ENCODE data around the gene YDJC.
"Not testable (repeated sequence)": the region's sequence is repeated elsewhere in the genome, so short reads cannot be mapped to it uniquely, and the experiment has no call there.

YDJC gene

GRCh38 chr22:21609556-21610157 lies 20.2 kb downstream of the YDJC start:
- not testable (repeated sequence) for H3K27me3 Mint-ChIP-seq, H3K9me3 Mint-ChIP-seq, ATAC-seq, H3K4me3 Mint-ChIP-seq, DNase-seq
- H3K27ac Mint-ChIP-seq, result peak overlapping the region in 1 of 2 donors; percentile 7
- peaks cover 37% of the 10 kb centered on the region for H3K4me1 Mint-ChIP-seq

- Mint-ChIP-seq H3K4me1 (peaks cover 34% of the 10 kb centered on the region), H3K9me3 (no peaks in the 10 kb centered on the region), H3K27me3 (no peaks in the 10 kb centered on the region), H3K4me3 (no peak overlapping the region), H3K27ac (peak overlapping the region in 1 of 2 donors; percentile 95)
- ATAC-seq (no peak), DNase-seq (no peak)
Measured at GRCh38 chr22:21606775-21607174, 23.0 kb downstream of the YDJC start.

GRCh38 chr22:21605887-21606564 lies 23.8 kb downstream of the YDJC start:
- Mint-ChIP-seq H3K4me1 (peaks cover 34% of the 10 kb centered on the region), H3K4me3 (no peak overlapping the region), H3K27ac (no peak overlapping the region), H3K27me3 (no peaks in the 10 kb centered on the region), H3K9me3 (no peaks in the 10 kb centered on the region)
- ATAC-seq (no peak), DNase-seq (no peak)

GRCh38 chr22:21603973-21604372 lies 25.8 kb downstream of the YDJC start:
- peaks cover 43% of the 10 kb centered on the region for H3K4me1 Mint-ChIP-seq
- H3K27me3 Mint-ChIP-seq, result no peaks in the 10 kb centered on the region
- H3K9me3 Mint-ChIP-seq, result no peaks in the 10 kb centered on the region
- no peak overlapping the region for H3K4me3 Mint-ChIP-seq
- H3K27ac Mint-ChIP-seq, result no peak overlapping the region
- ATAC-seq (no peak), DNase-seq (no peak)

DNA sequence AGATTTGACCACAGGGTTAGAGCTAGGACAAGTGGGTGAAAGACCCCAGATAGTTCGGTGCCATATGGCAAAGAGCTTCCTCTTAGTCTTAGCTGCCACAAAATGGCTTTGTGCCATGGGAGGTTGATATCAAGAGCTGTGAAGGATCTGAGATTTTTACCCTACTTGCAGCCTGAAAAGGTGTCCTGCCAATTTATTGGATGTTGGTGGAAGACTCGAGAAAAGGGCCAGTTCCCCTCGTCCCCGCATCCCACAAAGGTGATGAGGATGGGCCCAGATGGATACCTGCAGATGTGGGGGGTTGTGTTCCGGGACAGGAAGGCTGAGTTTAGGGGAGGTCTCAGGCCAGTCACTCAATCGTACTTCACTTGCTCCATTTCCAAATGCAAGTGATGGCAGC lies 27.2 kb downstream of the YDJC start:
- no peak for DNase-seq
- ATAC-seq, result no peak
- Mint-ChIP-seq H3K4me3 (no peak overlapping the region), H3K9me3 (no peaks in the 10 kb centered on the region), H3K27ac (peak overlapping the region in 1 of 2 donors; percentile 45), H3K27me3 (no peaks in the 10 kb centered on the region), H3K4me1 (peaks cover 50% of the 10 kb centered on the region)

DNA sequence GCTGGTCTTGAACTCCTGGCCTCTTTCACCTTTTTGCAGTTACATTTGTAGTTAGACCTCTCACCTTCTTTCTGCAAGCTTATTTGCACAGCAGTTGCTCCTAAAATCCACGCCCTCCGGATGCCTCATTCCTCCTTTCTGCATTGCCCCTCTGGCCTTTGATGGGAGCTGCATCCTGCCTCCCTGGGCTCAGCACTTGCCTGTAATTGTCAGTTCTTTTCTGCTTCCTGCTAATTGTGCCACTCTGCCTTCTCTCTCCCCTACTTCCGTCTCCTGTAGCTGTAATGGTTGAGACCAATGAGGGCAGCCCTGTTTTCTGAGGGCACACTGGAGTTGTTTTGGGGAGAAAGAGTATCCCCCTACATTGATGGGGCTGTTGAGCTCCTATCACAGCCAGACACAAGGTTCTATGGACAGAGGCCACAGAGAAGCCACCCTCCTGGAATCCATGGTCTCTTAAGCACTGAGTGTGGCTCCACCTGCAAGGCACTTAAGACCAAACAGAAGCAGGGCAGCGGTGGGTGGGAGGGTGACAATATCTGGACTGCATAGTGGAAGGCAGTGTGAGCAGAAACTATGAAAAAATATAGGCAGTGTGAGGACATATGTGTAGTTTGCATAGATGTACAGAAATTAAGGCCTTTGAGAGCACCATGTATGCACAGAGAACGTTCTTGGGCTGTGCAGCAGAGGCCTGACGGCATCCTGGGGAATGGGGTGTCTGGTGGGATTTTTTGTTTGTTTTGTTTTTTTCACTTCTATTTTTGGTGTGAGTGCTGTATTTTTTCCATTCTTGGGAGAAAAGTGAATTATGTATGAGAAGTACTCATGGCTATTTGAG lies 30.5 kb downstream of the YDJC start:
- no peak for ATAC-seq
- peaks cover 35% of the 10 kb centered on the region for H3K4me1 Mint-ChIP-seq

GRCh38 chr22:21598302-21598701 lies 31.5 kb downstream of the YDJC start:
- H3K27ac Mint-ChIP-seq, result no peak overlapping the region
- H3K9me3 Mint-ChIP-seq, result no peaks in the 10 kb centered on the region
- H3K4me3 Mint-ChIP-seq, result no peak overlapping the region
- no peaks in the 10 kb centered on the region for H3K27me3 Mint-ChIP-seq
- no peak for DNase-seq
- no peak for ATAC-seq
- H3K4me1 Mint-ChIP-seq, result peaks cover 42% of the 10 kb centered on the region

More for the DNA sequence above, 30.5 kb downstream of the YDJC start:
- Mint-ChIP-seq H3K9me3 (no peaks in the 10 kb centered on the region), H3K4me3 (no peak overlapping the region), H3K27ac (peak overlapping the region; percentile 67 to 81), H3K27me3 (no peaks in the 10 kb centered on the region)
- DNase-seq, result no peak

DNA sequence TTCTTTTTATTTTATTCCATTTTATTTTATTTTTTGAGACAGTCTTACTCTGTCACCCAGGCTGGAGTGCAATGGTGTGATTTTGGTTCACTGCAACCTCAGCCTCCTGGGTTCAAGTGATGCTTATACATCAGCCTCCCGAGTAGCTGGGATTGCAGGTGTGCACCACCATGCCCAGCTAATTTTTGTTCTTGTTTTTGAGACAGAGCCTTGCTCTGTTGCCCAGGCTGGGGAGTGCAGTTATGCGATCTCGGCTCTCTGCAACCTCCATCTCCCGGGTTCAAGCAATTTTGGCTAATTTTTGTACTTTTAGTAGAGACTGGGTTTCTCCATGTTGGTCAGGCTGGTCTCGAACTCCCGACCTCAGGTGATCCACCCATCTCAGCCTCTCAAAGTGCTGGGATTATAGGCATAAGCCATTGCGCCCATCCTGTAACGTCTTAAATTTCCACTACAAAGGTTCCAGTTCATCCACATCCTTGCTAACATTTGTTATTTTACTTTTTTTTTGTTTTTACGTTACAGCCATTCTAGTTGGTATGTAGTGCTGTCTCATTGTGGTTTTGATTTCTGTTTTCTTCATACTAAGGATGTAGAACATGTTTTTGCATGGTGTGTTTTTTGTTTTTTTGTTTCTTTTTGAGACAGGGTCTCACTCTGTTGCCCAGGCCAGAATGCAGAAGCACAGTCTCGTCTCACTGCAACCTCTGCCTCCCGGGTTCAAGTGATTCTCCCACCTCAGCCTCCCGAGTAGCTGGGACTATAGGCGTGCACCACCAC lies 33.3 kb downstream of the YDJC start:
- ATAC-seq, H3K27me3 Mint-ChIP-seq, H3K9me3 Mint-ChIP-seq, H3K27ac Mint-ChIP-seq, DNase-seq, H3K4me3 Mint-ChIP-seq: not testable (repeated sequence)
- H3K4me1 Mint-ChIP-seq, result peaks cover 43% of the 10 kb centered on the region

DNA sequence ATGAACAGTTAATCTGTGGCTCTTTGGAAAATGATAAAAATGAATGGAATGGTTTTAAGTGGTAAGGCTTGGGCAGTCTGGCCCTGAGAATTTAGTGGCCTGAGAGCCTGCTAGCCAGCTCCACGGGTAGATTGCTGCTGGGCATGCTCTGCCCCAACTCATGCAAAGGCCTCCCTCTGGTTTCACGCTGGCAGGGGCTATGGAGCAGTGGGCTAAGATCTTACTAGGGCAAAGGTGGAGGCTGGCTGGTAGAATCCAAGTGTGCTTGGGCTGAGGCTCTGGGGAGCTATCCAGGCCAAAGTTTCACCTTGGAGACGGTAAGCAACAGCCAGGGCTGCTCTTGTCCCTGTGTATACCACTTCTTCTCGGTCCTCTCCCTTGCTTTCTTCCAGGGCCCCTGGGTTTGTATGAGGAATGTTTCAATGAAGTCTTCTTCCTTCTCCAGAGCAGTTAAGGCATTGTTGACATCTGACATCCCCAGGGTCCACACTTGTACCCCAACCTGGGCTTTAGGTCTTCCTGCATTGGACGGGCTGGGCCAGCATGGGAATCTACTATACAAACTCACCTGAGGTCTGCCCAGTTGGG lies 34.9 kb downstream of the YDJC start:
- Mint-ChIP-seq H3K27ac (no peak overlapping the region), H3K4me3 (no peak overlapping the region), H3K27me3 (no peaks in the 10 kb centered on the region), H3K9me3 (no peaks in the 10 kb centered on the region), H3K4me1 (peaks cover 56% of the 10 kb centered on the region)
- ATAC-seq, result no peak
- DNase-seq, result no peak

- no peak overlapping the region for H3K27ac Mint-ChIP-seq
- peaks cover 57% of the 10 kb centered on the region for H3K4me1 Mint-ChIP-seq
- H3K27me3 Mint-ChIP-seq, result no peaks in the 10 kb centered on the region
- DNase-seq (no peak), ATAC-seq (no peak)
- H3K4me3 Mint-ChIP-seq, result no peak overlapping the region
- H3K9me3 Mint-ChIP-seq, result no peaks in the 10 kb centered on the region
Measured at GRCh38 chr22:21593406-21594232, 36.2 kb downstream of the YDJC start.

- no peak overlapping the region for H3K27ac Mint-ChIP-seq
- DNase-seq, result no peak
- no peaks in the 10 kb centered on the region for H3K9me3 Mint-ChIP-seq
- H3K27me3 Mint-ChIP-seq, result no peaks in the 10 kb centered on the region
- peaks cover 63% of the 10 kb centered on the region for H3K4me1 Mint-ChIP-seq
- no peak overlapping the region for H3K4me3 Mint-ChIP-seq
- no peak for ATAC-seq
Measured at GRCh38 chr22:21592422-21592821, 37.4 kb downstream of the YDJC start.

- Mint-ChIP-seq H3K4me3 (no peak overlapping the region), H3K9me3 (no peaks in the 10 kb centered on the region), H3K27me3 (no peaks in the 10 kb centered on the region), H3K27ac (peak overlapping the region; percentile 29 to 90), H3K4me1 (peaks cover 70% of the 10 kb centered on the region)
- no peak for DNase-seq
- no peak for ATAC-seq
Measured at GRCh38 chr22:21591695-21592094, 38.1 kb downstream of the YDJC start.

GRCh38 chr22:21590809-21591641 lies 38.8 kb downstream of the YDJC start:
- Mint-ChIP-seq H3K27ac (peak overlapping the region; percentile 75 to 90), H3K9me3 (no peaks in the 10 kb centered on the region), H3K4me1 (peaks cover 70% of the 10 kb centered on the region), H3K4me3 (no peak overlapping the region), H3K27me3 (no peaks in the 10 kb centered on the region)
- no peak for DNase-seq
- ATAC-seq, result no peak

DNA sequence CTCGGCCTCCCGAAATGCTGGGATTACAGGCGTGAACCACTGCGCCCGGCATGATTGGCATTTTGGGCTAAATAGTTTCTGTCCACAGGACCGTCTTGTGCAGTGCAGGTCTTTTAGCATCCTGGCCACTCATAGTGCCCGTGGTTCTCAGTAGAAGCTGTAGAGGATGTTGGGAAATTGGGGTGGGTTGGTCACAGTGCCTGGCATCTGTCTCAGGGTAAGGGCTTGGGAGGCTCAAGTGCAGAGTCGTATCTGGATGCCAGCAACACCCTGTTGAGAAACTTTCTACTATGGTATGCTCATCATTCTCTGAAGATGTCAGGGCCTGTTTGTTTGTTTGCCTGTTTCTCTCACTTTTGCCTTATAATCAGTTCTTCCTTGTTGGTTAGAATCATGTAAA lies 40.4 kb downstream of the YDJC start:
- DNase-seq (no peak), ATAC-seq (no peak)
- H3K27me3 Mint-ChIP-seq, result no peaks in the 10 kb centered on the region
- peak overlapping the region in 1 of 2 donors; percentile 14 for H3K4me3 Mint-ChIP-seq
- H3K4me1 Mint-ChIP-seq, result peaks cover 72% of the 10 kb centered on the region
- H3K27ac Mint-ChIP-seq, result no peak overlapping the region
- no peaks in the 10 kb centered on the region for H3K9me3 Mint-ChIP-seq

All from stimulated activated naive CD8-positive, alpha-beta T cell treated with anti-CD3 and anti-CD28 coated beads, Interleukin-15, amount 100 ng/mL, for 72 hours (primary cell).